Activated CD8-positive, alpha-beta T cell treated with anti-CD3 and anti-CD28 coated beads for 36 hours (primary cell): ENCODE measurements around the gene MBTPS1. TPM values are rescaled to one million over a fixed set of nuclear protein-coding genes. Genes with fewer than 3 reads are reported as not detected.

ENCODE experiments used
- ATAC-seq: fragments of 200-7000 bp; cut with Tn5 transposase; one replicate; pipeline ENCODE4 v1.10.0; 2021; ENCODE audit warnings: mild to moderate bottlenecking, moderate library complexity
- CTCF ChIA-PET: fragments of 350-600 bp; sonication (Branson Sonifier 250); formaldehyde crosslinking; loops from one replicate; lab custom pipeline; 2021; ENCODE audit warnings: antibody characterized with exemption; lab: Charles Lee
- POLR2A ChIA-PET: fragments of 350-600 bp; sonication (Branson Sonifier 250); formaldehyde crosslinking; loops from one replicate; lab custom pipeline; 2021; ENCODE audit warnings: antibody characterized with exemption; lab: Charles Lee
- DNase-seq: peaks from one replicate; pipeline ENCODE4 v3.0.0-alpha.2; 2020
- H3K27ac Mint-ChIP-seq: one replicate; pipeline ENCODE4 v1.8.0; 2021; ENCODE audit warnings: mild to moderate bottlenecking, mixed read lengths
- H3K27me3 Mint-ChIP-seq: one replicate; pipeline ENCODE4 v1.8.0; 2021; ENCODE audit warnings: mixed read lengths
- H3K36me3 Mint-ChIP-seq: one replicate; pipeline ENCODE4 v1.8.0; 2021; ENCODE audit warnings: low read depth, mixed read lengths
- H3K4me1 Mint-ChIP-seq: one replicate; pipeline ENCODE4 v1.8.0; 2021; ENCODE audit warnings: low read depth, mixed read lengths
- H3K4me3 Mint-ChIP-seq: one replicate; pipeline ENCODE4 v1.8.0; 2021; ENCODE audit warnings: mild to moderate bottlenecking, moderate library complexity, mixed read lengths
- H3K9me3 Mint-ChIP-seq: one replicate; pipeline ENCODE4 v1.8.0; 2021; ENCODE audit warnings: mixed read lengths
- CTCF ChIP-seq: fragments of 200-600 bp; IDR thresholded peaks from one replicate; pipeline ENCODE4 v1.8.0; 2022; ENCODE audit warnings: antibody characterized with exemption, mild to moderate bottlenecking
- intact Hi-C: fragments of 100-400 bp; cut with micrococcal nuclease; formaldehyde crosslinking; loops from one replicate; pipeline ENCODE4 v1.10.0; 2022
- total RNA-seq, 2 experiments: library from RNA; stranded (reverse); gene quantifications; one replicate each; pipeline ENCODE4 v1.2.3, GENCODE V29; 2021

Gene MBTPS1
- total RNA-seq, 2 experiments from 2014 or later: 31.5 to 31.7 TPM

- Mint-ChIP-seq H3K27me3 (no peaks in the 10 kb centered on the region), H3K4me1 (peaks cover 18% of the 10 kb centered on the region), H3K36me3 (peaks cover 51% of the 10 kb centered on the region), H3K4me3 (no peak overlapping the region), H3K27ac (no peak overlapping the region), H3K9me3 (no peaks in the 10 kb centered on the region)
- intact Hi-C loops: no loop called here
- ATAC-seq: no peak
- TF ChIP-seq CTCF: no peak
- no peak for DNase-seq
- ChIA-PET POLR2A (no interaction called here), CTCF (interaction anchor here (2.5 to 11.0 kb wide), 2 partner anchors 82 to 94 kb away, joined by 12 to 102 read pairs; partner anchors contain the start of genes ADAD2 and TAF1C)
Measured at GRCh38 chr16:84093120-84093878, 23.4 kb downstream of the MBTPS1 start.

GRCh38 chr16:84091460-84091859 lies 25.3 kb downstream of the MBTPS1 start:
- no peak for DNase-seq
- TF ChIP-seq CTCF: no peak
- intact Hi-C loops: no loop called here
- no peaks in the 10 kb centered on the region for H3K9me3 Mint-ChIP-seq
- ChIA-PET CTCF (interaction anchor here (1.0 to 11.0 kb wide), 3 partner anchors 10 to 96 kb away, joined by 5 to 102 read pairs (median 12); partner anchors contain the start of genes ADAD2 and TAF1C), POLR2A (no interaction called here)
- no peak overlapping the region for H3K27ac Mint-ChIP-seq
- ATAC-seq: no peak
- H3K27me3 Mint-ChIP-seq: no peaks in the 10 kb centered on the region
- H3K4me1 Mint-ChIP-seq: peaks cover 33% of the 10 kb centered on the region
- peaks cover 52% of the 10 kb centered on the region for H3K36me3 Mint-ChIP-seq
- no peak overlapping the region for H3K4me3 Mint-ChIP-seq

DNA sequence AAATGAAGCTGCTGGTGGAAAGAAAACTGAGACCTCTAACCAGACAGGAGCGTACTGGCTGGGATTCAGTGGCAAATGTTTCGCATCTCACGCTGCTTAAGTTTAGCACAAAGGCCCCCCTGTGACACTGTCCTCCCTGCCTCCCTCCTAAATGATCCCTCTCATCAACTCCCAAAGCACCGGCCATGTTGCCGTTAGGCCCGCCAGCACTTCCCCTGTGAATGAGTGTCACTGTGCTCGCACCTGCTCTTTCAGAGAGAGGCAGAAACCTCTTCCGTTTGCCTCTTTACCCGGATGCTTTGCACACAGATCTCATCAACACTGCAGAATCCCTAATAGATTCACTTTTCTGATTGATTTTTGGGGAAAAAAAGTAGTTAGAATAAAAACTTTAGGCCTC lies 26.5 kb downstream of the MBTPS1 start:
- DNase-seq (no peak), ATAC-seq (no peak)
- no peak overlapping the region for H3K4me3 Mint-ChIP-seq
- TF ChIP-seq CTCF: no peak
- peaks cover 54% of the 10 kb centered on the region for H3K36me3 Mint-ChIP-seq
- intact Hi-C loops: no loop called here
- H3K27ac Mint-ChIP-seq: peak overlapping the region; percentile 31
- POLR2A ChIA-PET: interaction anchor here (1.0 to 1.8 kb wide), 2 partner anchors 9 to 27 kb away, joined by 3 to 5 read pairs; partner anchors contain the start of gene MBTPS1
- CTCF ChIA-PET: interaction anchor here (1.4 to 11.0 kb wide), 6 partner anchors 10 to 97 kb away, joined by 7 to 172 read pairs (median 37); partner anchors contain the start of genes ADAD2, MBTPS1 and TAF1C
- no peaks in the 10 kb centered on the region for H3K27me3 Mint-ChIP-seq
- H3K9me3 Mint-ChIP-seq: no peaks in the 10 kb centered on the region
- peaks cover 40% of the 10 kb centered on the region for H3K4me1 Mint-ChIP-seq

DNA sequence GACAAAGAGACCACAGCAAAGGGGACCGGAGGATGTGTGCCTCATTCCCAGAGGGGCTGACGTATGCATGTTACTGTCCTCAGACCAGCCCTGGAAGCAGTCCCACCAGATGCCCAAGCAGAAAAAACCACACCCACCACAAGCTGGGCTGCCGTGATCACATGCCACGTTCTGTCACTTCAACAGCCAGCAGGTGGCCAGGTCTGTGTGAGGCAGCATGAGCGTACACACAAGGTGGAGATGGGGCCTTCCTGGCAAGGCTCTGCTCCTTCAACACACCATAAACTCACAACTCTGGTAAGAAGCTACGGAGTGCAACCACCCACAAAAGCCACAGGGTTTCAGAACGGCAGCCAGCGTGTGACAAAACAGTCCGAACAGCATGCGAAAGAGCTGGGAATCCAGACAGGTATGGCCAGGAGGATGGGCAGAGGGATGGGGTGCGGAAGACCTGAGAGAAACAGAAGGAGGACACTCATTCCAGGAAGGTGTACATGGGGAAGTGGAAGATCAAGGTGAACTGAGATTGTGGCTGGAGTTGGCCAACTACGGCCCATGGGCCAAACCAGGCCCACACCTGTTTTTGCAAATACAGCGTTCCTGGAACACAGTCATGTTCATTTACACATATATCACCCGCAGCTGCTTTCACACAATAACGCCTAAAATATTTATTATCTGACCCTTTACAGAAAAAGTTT lies 27.9 kb downstream of the MBTPS1 start:
- Mint-ChIP-seq H3K9me3 (no peaks in the 10 kb centered on the region), H3K4me3 (no peak overlapping the region), H3K36me3 (peaks cover 55% of the 10 kb centered on the region), H3K27ac (no peak overlapping the region), H3K4me1 (peaks cover 42% of the 10 kb centered on the region), H3K27me3 (no peaks in the 10 kb centered on the region)
- ChIA-PET CTCF (interaction anchor here (0.6 to 11.0 kb wide), 15 partner anchors 8 to 119 kb away, joined by 3 to 172 read pairs (median 7); partner anchors contain the start of genes ADAD2, DNAAF1, HSDL1 and MBTPS1), POLR2A (interaction anchor here (0.8 to 1.8 kb wide), 5 partner anchors 11 to 98 kb away, joined by 3 to 5 read pairs (median 4); partner anchors contain the start of genes MBTPS1 and TAF1C)
- intact Hi-C loops: loop anchor here (5.0 kb wide), 2 partner anchors 53 to 98 kb away; partner anchors contain the start of gene TAF1C
- peak; percentile 48 for TF ChIP-seq CTCF
- DNase-seq (peak; percentile 80), ATAC-seq (peak; percentile 78)
